PFSK-1 (cell line): ENCODE data around the gene C22orf31.

Experiments
- FOXP2 ChIP-seq: optimal IDR thresholded peaks from 2 replicates; pipeline ENCODE3; 2011; ENCODE audit warnings: borderline replicate concordance, control low read depth, inconsistent platforms; ENCODE audit not compliant: insufficient read depth; ENCODE audit errors: extremely low read length, extremely low read depth
- POLR2AphosphoS5 ChIP-seq: IDR thresholded peaks from 2 replicates; pipeline ENCODE4 v1.6.1; 2012; ENCODE audit warnings: low read depth, mild to moderate bottlenecking, control low read depth, low read length, moderate library complexity
- SIN3A ChIP-seq: IDR thresholded peaks from 2 replicates; pipeline ENCODE4 v1.6.1; 2012; ENCODE audit warnings: mild to moderate bottlenecking, low read length, moderate library complexity, borderline replicate concordance; ENCODE audit not compliant: insufficient read depth
- TAF1 ChIP-seq: IDR thresholded peaks from 2 replicates; pipeline ENCODE4 v1.6.1; 2012; ENCODE audit warnings: low read length, control low read depth, borderline replicate concordance; ENCODE audit not compliant: insufficient read depth
- TF ChIP-seq, protein P1 (sequence below), 2 experiments: IDR thresholded peaks; 2 replicates each; pipeline versions ENCODE4 v1.6.1 to v1.8.0; 2011 to 2012; ENCODE audit warnings: low read depth in 2 of 2, low read length in 2 of 2, control low read depth in 1 of 2, inconsistent platforms in 1 of 2, mild to moderate bottlenecking in 1 of 2, moderate library complexity in 1 of 2; ENCODE audit not compliant: insufficient read depth in 1 of 2

Gene C22orf31

DNA sequence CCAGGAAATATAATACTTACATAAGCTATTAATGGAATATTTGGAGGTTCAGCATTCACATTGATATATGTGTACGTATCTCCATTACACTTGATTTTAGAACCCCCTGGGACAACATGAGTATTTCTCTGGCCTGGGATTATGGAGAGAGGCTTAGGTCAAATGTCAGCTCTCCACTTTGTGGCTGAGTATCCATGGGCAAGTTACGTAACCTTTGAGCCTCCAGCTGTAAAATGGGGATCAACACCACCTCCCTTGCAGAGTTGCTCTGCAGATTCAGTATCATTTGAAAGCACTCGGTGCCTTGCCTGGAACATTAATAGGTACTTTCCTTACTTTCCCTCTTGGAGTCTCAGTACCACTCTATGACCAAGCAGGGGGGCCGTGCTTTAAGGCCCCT is 33.2 kb downstream of the C22orf31 start:
- no peak for TF ChIP-seq FOXP2
- TF ChIP-seq, protein P1, sequence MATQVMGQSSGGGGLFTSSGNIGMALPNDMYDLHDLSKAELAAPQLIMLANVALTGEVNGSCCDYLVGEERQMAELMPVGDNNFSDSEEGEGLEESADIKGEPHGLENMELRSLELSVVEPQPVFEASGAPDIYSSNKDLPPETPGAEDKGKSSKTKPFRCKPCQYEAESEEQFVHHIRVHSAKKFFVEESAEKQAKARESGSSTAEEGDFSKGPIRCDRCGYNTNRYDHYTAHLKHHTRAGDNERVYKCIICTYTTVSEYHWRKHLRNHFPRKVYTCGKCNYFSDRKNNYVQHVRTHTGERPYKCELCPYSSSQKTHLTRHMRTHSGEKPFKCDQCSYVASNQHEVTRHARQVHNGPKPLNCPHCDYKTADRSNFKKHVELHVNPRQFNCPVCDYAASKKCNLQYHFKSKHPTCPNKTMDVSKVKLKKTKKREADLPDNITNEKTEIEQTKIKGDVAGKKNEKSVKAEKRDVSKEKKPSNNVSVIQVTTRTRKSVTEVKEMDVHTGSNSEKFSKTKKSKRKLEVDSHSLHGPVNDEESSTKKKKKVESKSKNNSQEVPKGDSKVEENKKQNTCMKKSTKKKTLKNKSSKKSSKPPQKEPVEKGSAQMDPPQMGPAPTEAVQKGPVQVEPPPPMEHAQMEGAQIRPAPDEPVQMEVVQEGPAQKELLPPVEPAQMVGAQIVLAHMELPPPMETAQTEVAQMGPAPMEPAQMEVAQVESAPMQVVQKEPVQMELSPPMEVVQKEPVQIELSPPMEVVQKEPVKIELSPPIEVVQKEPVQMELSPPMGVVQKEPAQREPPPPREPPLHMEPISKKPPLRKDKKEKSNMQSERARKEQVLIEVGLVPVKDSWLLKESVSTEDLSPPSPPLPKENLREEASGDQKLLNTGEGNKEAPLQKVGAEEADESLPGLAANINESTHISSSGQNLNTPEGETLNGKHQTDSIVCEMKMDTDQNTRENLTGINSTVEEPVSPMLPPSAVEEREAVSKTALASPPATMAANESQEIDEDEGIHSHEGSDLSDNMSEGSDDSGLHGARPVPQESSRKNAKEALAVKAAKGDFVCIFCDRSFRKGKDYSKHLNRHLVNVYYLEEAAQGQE (IDR thresholded peaks at IDR 0.05; ENCODE audit: insufficient read depth in 1 of 2, low read depth in 2 of 2, low read length in 2 of 2) = no peak
- TF ChIP-seq SIN3A = no peak
- no peak for TF ChIP-seq POLR2AphosphoS5
- TF ChIP-seq TAF1 = no peak

DNA sequence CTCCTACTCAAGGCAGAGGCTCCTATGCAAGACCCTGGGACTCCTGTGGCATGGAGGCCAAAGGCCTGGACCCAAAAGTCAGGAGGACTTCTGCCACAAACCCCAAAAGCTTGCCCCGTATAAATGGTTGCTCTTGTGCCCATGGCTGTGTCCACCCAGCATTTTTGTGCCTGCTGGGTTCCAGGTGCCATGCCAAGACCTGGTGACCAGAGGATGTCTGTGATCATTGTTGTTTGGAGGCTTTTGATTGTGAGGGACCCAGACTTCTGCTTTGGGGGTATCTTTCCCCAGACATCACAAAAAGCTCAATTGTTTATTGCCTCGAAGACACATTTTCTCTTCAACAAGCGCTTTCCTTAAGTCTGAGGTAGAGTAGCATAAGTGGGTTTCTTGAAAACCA is 35.1 kb downstream of the C22orf31 start:
- TF ChIP-seq POLR2AphosphoS5 = no peak
- TF ChIP-seq SIN3A = no peak
- TF ChIP-seq TAF1 = no peak
- TF ChIP-seq, protein P1 (IDR thresholded peaks at IDR 0.05; ENCODE audit: insufficient read depth in 1 of 2, low read depth in 2 of 2, low read length in 2 of 2) = no peak
- TF ChIP-seq FOXP2 = no peak

DNA sequence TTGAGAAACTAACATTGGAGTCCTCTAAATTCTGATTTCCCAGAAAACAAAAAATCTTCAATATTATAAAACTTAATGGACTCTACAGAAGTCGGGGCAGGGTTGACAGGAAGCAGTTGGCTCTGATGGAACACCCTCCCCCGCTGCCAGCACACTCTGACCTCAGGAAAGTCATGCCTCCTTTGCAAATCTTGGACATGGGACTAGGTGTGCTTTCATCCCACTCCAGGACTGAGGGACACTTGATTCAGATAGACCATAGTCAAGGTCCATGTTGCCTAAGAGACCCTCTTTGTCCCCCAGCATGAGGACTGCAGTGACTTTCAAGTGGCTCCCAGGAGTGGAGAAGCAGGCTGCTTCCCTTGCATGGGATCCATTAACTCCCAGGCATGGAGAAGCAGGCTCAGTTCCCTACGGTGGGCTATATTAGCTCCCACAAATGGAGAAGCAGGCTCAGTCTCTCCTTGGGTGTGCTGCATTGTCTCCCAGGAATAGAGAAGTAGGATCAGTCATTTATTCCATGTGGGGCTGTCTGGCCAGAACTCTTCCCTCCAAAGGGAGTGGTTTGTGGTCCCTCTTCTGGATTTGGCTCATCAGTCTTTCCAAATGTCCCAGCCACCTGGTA is 38.3 kb downstream of the C22orf31 start:
- TF ChIP-seq TAF1 (no peak), FOXP2 (no peak), POLR2AphosphoS5 (no peak), SIN3A (no peak)
- TF ChIP-seq, protein P1 (IDR thresholded peaks at IDR 0.05; ENCODE audit: insufficient read depth in 1 of 2, low read depth in 2 of 2, low read length in 2 of 2) = no peak

DNA sequence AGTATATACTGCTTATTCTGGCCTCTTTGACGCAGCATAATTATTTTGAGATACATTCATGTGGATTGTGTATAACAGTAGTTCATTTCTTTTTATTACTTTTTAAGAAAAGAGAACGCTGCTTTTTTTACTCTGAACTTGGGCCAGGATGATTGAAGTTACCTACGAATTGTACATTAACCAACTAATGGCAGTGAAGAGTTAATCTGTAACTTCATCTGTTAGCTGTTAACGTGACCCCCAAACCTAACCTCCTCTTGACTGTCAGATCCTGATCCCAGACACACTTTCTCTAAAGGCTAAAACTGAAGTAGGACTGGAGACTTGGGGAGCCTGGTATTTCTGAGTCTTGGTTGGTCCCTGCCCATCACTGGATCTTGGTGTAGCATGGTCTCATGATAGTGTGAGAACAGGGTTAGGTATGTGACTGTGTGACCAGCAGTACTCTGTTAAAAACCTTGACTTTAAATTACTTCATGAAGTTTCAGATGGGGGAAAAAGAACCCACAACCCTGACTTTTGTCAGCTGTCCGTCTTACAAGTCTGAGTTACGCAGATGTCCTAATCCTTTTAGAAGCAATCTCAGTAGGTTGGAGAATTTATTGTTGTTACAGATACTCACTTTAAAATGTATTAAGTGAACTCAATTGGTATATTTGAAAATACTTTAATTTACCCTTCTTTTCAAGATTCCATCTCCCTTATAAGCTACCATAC is 39.4 kb downstream of the C22orf31 start:
- TF ChIP-seq, protein P1 (IDR thresholded peaks at IDR 0.05; ENCODE audit: insufficient read depth in 1 of 2, low read depth in 2 of 2, low read length in 2 of 2) = no peak
- no peak for TF ChIP-seq POLR2AphosphoS5
- TF ChIP-seq SIN3A = no peak
- TF ChIP-seq FOXP2 = no peak
- TF ChIP-seq TAF1 = no peak
